Adrenal gland (tissue), 12 donors: Measurements from ENCODE around the gene RBM47. TPM values are rescaled to one million over a fixed set of nuclear protein-coding genes. Genes with fewer than 3 reads are reported as not detected.

Source experiments
- DNase-seq, 7 donors: peaks; one replicate each; pipeline ENCODE4 v3.0.0-alpha.2; 2019 to 2020
- H3K27ac ChIP-seq, 5 donors: fragments of 200-600 bp; sonication (generic) in 4 of 5; 1 replicate in 3 of 5; 2 replicates in 2 of 5; pipeline versions ENCODE4 v1.5.1 to v1.8.0; 2016 to 2020; ENCODE audit warnings: mild to moderate bottlenecking in 1 of 5
- H3K27me3 ChIP-seq: fragments of 200-600 bp; 2 replicates; pipeline ENCODE4 v1.8.0; 2021
- H3K36me3 ChIP-seq, 2 donors: fragments of 200-600 bp; replicated peaks in 1 of 2; 1 replicate in 1 of 2; 2 replicates in 1 of 2; pipeline versions ENCODE4 v1.5.1 to v1.8.0; 2018 to 2022
- H3K4me1 ChIP-seq, 2 donors: fragments of 200-600 bp; replicated peaks in 1 of 2; 1 replicate in 1 of 2; 2 replicates in 1 of 2; pipeline versions ENCODE4 v1.5.1 to v1.8.0; 2018 to 2021
- H3K4me3 ChIP-seq, 4 donors: fragments of 200-600 bp; sonication (generic) in 3 of 4; one replicate each; pipeline ENCODE4 v1.5.1; 2016 to 2018
- H3K9me3 ChIP-seq, 3 donors: fragments of 200-600 bp; sonication (generic) in 1 of 3; replicated peaks in 1 of 3; 1 replicate in 2 of 3; 2 replicates in 1 of 3; pipeline versions ENCODE4 v1.5.1 to v1.8.0; 2016 to 2021
- CTCF ChIP-seq, 6 experiments: fragments of 450-650 bp in 4 of 6; fragments of 200-600 bp in 2 of 6; sonication (generic) in 1 of 6; IDR thresholded peaks; 1 replicate in 5 of 6; 2 replicates in 1 of 6; pipeline versions ENCODE4 v1.5.1 to v1.8.0; 2016 to 2021; ENCODE audit warnings: antibody characterized with exemption in 6 of 6, mild to moderate bottlenecking in 2 of 6, moderate library complexity in 1 of 6
- POLR2A ChIP-seq, 2 donors: fragments of 450-650 bp; IDR thresholded peaks; one replicate each; pipeline ENCODE4 v1.6.1; 2017; ENCODE audit warnings: antibody characterized with exemption in 2 of 2, mild to moderate bottlenecking in 2 of 2, moderate library complexity in 1 of 2
- whole genome bisulfite sequencing, 4 donors: extraction: QIAGEN DNeasy Blood & Tissue Kit in 2 of 4; methylation state at CpG; one replicate each; pipeline versions ENCODE4 v1.1.5 to v1.1.7; 2013 to 2017; 5-methylcytosine and 5-hydroxymethylcytosine counted together
- intact Hi-C, 2 donors: fragments of 100-400 bp; cut with DNase I; formaldehyde crosslinking; loops; one replicate each; pipeline versions ENCODE4 v1.14.1 to v1.15.0; 2022 to 2023
- polyA plus RNA-seq, 3 donors: library from polyadenylated mRNA; stranded (reverse); fragments of 200-250 nt in 2 of 3; fragments of 350-450 nt in 1 of 3; fragmentation: Illumina TruSeq in 1 of 3; extraction: RNeasy Lipid Tissue Mini Kit (QIAGEN cat#74804) in 1 of 3; gene quantifications; one replicate each; pipeline ENCODE4 v1.2.3, GENCODE V29; 2013 to 2014
- total RNA-seq, 9 donors: library from RNA; depleted of rRNA in 4 of 9; stranded (reverse); fragments of >200 nt in 4 of 9; fragments of 120-200 nt in 1 of 9; fragmentation: NEBNext Ultra II Directional in 1 of 9; extraction: Animal tissue kit (Norgen Biotek cat#: 25700) in 1 of 9; gene quantifications; one replicate each; pipeline versions ENCODE4 v1.1.0 to v1.2.4, GENCODE V29; 2013 to 2023
- donor health status: healthy with polysubstance abuse.
- donor health status: Bipolar disorder and iron deficiency.
- donor health status: DM: yes; HTN: yes; CAD: no.
- donor health status: DM: no; HTN: no; CAD: no.
- donor health status: DM: no; HTN: no; CAD: no.
- donor health status: DM: yes; HTN: yes; CAD: no.

Gene RBM47
- total and polyA plus RNA-seq, 12 donors: 25.7 to 370 (median 155) TPM

GRCh38 chr4:40550196-40550595, 79.5 kb downstream of the RBM47 start:
- Histone ChIP-seq H3K4me1 (peaks cover 42 to 66% of the 10 kb centered on the region in 2 donors), H3K27me3 (no peaks in the 10 kb centered on the region), H3K9me3 (no peaks in the 10 kb centered on the region), H3K27ac (peak overlapping the region; percentile 52 to 82 (median 75)), H3K4me3 (no peak overlapping the region), H3K36me3 (no peaks in the 10 kb centered on the region)
- intact Hi-C loops: no loop called here
- DNase-seq: no peak
- 52 to 83% (median 67%) methylated on average over 5 of the region's 5 CpGs for WGBS, 4 donors
- no peak for TF ChIP-seq CTCF (IDR thresholded peaks at IDR 0.05)
- TF ChIP-seq POLR2A (IDR thresholded peaks at IDR 0.05): no peak

GRCh38 chr4:40548256-40548655, 81.4 kb downstream of the RBM47 start:
- intact Hi-C loops: no loop called here
- H3K4me1 ChIP-seq: peaks cover 41 to 64% of the 10 kb centered on the region in 2 donors
- no peaks in the 10 kb centered on the region for H3K27me3 ChIP-seq
- no peaks in the 10 kb centered on the region for H3K9me3 ChIP-seq
- H3K27ac ChIP-seq: peak overlapping the region; percentile 49 to 82 (median 77)
- TF ChIP-seq CTCF (IDR thresholded peaks at IDR 0.05) (no peak), POLR2A (IDR thresholded peaks at IDR 0.05) (peak in 1 of 2 donors; percentile 40)
- DNase-seq: peak in 5 of 7 donors; percentile 48 to 69 (median 63)
- WGBS, 4 donors: 26 to 47% (median 42%) methylated on average over 11 of the region's 11 CpGs
- H3K36me3 ChIP-seq: no peaks in the 10 kb centered on the region
- H3K4me3 ChIP-seq: no peak overlapping the region

- Histone ChIP-seq H3K27me3 (no peaks in the 10 kb centered on the region), H3K36me3 (no peaks in the 10 kb centered on the region), H3K4me3 (no peak overlapping the region), H3K4me1 (peaks cover 41 to 59% of the 10 kb centered on the region in 2 donors), H3K27ac (peak overlapping the region; percentile 49 to 82 (median 77)), H3K9me3 (no peaks in the 10 kb centered on the region)
- intact Hi-C loops: no loop called here
- WGBS, 4 donors: 62 to 75% (median 64%) methylated on average over 2 of the region's 2 CpGs
- DNase-seq: no peak
- TF ChIP-seq POLR2A (IDR thresholded peaks at IDR 0.05): no peak
- TF ChIP-seq CTCF (IDR thresholded peaks at IDR 0.05): no peak
Measured at GRCh38 chr4:40547789-40548132, 81.9 kb downstream of the RBM47 start.

- WGBS, 4 donors: 59 to 71% (median 65%) methylated on average over 4 of the region's 4 CpGs
- Histone ChIP-seq H3K4me1 (peaks cover 37 to 55% of the 10 kb centered on the region in 2 donors), H3K4me3 (no peak overlapping the region), H3K9me3 (no peaks in the 10 kb centered on the region), H3K27ac (peak overlapping the region in 3 of 5 donors; percentile 77 to 82 (median 82)), H3K27me3 (no peaks in the 10 kb centered on the region), H3K36me3 (no peaks in the 10 kb centered on the region)
- peak in 1 of 7 donors; percentile 46 for DNase-seq
- intact Hi-C loops: no loop called here
- TF ChIP-seq CTCF (IDR thresholded peaks at IDR 0.05) (no peak), POLR2A (IDR thresholded peaks at IDR 0.05) (no peak)
Measured at GRCh38 chr4:40546969-40547788, 82.5 kb downstream of the RBM47 start.
